ENCODE results near the gene STK32B. TPM values are rescaled to one million over a fixed set of nuclear protein-coding genes. Genes with fewer than 3 reads are reported as not detected.

STK32B gene
- total and polyA plus RNA-seq, 2 experiments from 2014 or later: 0.71 to 2.3 TPM

DNA sequence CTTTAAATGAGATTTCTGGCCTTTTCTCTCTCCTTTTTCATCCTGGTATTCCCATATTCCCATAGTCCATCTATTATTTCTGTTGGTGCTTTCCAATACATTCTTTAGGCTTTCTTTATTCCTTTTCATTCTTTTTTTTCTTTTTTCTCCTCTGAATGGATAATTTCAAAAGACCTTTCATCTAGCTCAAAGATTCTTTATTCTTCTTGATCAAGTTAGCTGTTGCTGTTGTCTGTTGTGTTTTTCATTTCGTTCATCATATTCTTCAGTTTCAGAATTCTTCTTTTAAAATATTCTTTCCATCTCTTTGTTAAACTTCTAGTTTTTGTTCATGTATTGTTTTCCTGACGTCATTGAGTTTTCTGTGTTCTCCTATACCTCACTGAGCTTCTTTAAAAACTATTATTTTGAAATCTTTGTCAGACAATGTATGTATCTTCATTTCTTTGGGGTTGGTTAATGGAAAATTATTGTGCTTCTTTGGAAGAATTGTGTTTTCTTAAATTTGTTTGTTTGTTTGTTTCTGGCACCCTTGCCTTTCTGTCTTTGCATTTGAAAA, 30.2 kb downstream of the STK32B start:
- Histone ChIP-seq H3K4me3 (no peak overlapping the region), H3K9me2 (ENCODE audit: insufficient read depth) (no peaks in the 10 kb centered on the region), H3K79me2 (replicated peaks; ENCODE audit: insufficient read depth) (no peaks in the 10 kb centered on the region), H2AFZ (no peak overlapping the region), H3K27me3 (ENCODE audit: insufficient read depth) (no peaks in the 10 kb centered on the region), H3F3A (replicated peaks; ENCODE audit: low read depth) (no peaks in the 10 kb centered on the region), H3K27ac (ENCODE audit: low read depth) (no peak overlapping the region), H4K20me1 (replicated peaks; ENCODE audit: insufficient read depth) (no peaks in the 10 kb centered on the region), H3K4me1 (ENCODE audit: insufficient read depth) (no peaks in the 10 kb centered on the region), H3K36me3 (ENCODE audit: insufficient read depth) (no peaks in the 10 kb centered on the region), H3K4me2 (no peak overlapping the region)
- Mint-ChIP-seq H3K9me3 (peaks cover 22% of the 10 kb centered on the region), H3K36me3 (ENCODE audit: low read depth) (peaks cover 8% of the 10 kb centered on the region; the same call in 1 of the 3 replicates), H3K27ac (no peak overlapping the region), H3K4me1 (0 out of 3 replicates have a peak, but pooled peaks cover 3% of the 10 kb centered on the region), H3K4me3 (no peak overlapping the region), H3K27me3 (ENCODE audit: insufficient read depth, low read depth, poor library complexity) (no peaks in the 10 kb centered on the region)
- ATAC-seq: no peak
- DNase-seq (ENCODE audit: low spot score): no peak
- TF ChIP-seq ZNF462 (CRISPR knock-in tag; IDR thresholded peaks at IDR 0.05) (no peak), ZNF331 (CRISPR knock-in tag; IDR thresholded peaks at IDR 0.05; ENCODE audit: low read depth) (no peak), CREB1 (CRISPR knock-in tag; IDR thresholded peaks at IDR 0.05; ENCODE audit: low read depth) (no peak), EZH2phosphoT487 (IDR thresholded peaks at IDR 0.05; ENCODE audit: unreplicated experiment) (no peak), POLR2AphosphoS5 (IDR thresholded peaks at IDR 0.05; ENCODE audit: low read depth) (no peak), STAT1 (IDR thresholded peaks at IDR 0.05; ENCODE audit: unreplicated experiment) (no peak), ETS1 (IDR thresholded peaks at IDR 0.05) (no peak), NANOG (IDR thresholded peaks at IDR 0.05; ENCODE audit: borderline replicate concordance) (no peak), EZH2 (IDR thresholded peaks at IDR 0.05; ENCODE audit: low read depth, unreplicated experiment) (no peak), ZNF114 (CRISPR knock-in tag; IDR thresholded peaks at IDR 0.05) (no peak), JUNB (IDR thresholded peaks at IDR 0.05; ENCODE audit: unreplicated experiment) (no peak)
- TF ChIP-seq, protein P1, sequence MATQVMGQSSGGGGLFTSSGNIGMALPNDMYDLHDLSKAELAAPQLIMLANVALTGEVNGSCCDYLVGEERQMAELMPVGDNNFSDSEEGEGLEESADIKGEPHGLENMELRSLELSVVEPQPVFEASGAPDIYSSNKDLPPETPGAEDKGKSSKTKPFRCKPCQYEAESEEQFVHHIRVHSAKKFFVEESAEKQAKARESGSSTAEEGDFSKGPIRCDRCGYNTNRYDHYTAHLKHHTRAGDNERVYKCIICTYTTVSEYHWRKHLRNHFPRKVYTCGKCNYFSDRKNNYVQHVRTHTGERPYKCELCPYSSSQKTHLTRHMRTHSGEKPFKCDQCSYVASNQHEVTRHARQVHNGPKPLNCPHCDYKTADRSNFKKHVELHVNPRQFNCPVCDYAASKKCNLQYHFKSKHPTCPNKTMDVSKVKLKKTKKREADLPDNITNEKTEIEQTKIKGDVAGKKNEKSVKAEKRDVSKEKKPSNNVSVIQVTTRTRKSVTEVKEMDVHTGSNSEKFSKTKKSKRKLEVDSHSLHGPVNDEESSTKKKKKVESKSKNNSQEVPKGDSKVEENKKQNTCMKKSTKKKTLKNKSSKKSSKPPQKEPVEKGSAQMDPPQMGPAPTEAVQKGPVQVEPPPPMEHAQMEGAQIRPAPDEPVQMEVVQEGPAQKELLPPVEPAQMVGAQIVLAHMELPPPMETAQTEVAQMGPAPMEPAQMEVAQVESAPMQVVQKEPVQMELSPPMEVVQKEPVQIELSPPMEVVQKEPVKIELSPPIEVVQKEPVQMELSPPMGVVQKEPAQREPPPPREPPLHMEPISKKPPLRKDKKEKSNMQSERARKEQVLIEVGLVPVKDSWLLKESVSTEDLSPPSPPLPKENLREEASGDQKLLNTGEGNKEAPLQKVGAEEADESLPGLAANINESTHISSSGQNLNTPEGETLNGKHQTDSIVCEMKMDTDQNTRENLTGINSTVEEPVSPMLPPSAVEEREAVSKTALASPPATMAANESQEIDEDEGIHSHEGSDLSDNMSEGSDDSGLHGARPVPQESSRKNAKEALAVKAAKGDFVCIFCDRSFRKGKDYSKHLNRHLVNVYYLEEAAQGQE (IDR thresholded peaks at IDR 0.05; ENCODE audit: unreplicated experiment): no peak
- TF ChIP-seq, protein P2, sequence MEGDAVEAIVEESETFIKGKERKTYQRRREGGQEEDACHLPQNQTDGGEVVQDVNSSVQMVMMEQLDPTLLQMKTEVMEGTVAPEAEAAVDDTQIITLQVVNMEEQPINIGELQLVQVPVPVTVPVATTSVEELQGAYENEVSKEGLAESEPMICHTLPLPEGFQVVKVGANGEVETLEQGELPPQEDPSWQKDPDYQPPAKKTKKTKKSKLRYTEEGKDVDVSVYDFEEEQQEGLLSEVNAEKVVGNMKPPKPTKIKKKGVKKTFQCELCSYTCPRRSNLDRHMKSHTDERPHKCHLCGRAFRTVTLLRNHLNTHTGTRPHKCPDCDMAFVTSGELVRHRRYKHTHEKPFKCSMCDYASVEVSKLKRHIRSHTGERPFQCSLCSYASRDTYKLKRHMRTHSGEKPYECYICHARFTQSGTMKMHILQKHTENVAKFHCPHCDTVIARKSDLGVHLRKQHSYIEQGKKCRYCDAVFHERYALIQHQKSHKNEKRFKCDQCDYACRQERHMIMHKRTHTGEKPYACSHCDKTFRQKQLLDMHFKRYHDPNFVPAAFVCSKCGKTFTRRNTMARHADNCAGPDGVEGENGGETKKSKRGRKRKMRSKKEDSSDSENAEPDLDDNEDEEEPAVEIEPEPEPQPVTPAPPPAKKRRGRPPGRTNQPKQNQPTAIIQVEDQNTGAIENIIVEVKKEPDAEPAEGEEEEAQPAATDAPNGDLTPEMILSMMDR (conservative IDR thresholded peaks at IDR 0.05; ENCODE audit: low read depth in 2 of 2): no peak
